HepG2 (cell line): ENCODE results near the gene STK39.

Experiments
- BHLHE40 ChIP-seq: IDR thresholded peaks from 2 replicates; pipeline ENCODE4 v1.6.1; 2011; ENCODE audit warnings: low read length, improper control_type of control experiment
- CBX5 ChIP-seq: sonication (generic); formaldehyde crosslinking; IDR thresholded peaks from 2 replicates; pipeline ENCODE4 v1.4.0; 2020; ENCODE audit warnings: missing genetic modification reagents, borderline replicate concordance
- CEBPB ChIP-seq: IDR thresholded peaks from 2 replicates; pipeline ENCODE4 v1.6.1; 2011; ENCODE audit warnings: low read depth, low read length, improper control_type of control experiment, borderline replicate concordance
- CHD4 ChIP-seq: fragments of 200-600 bp; sonication (generic); IDR thresholded peaks from 2 replicates; pipeline ENCODE4 v1.7.0; 2017; ENCODE audit warnings: mild to moderate bottlenecking, low read length, borderline replicate concordance
- DDIT3 ChIP-seq: sonication (generic); formaldehyde crosslinking; IDR thresholded peaks from 2 replicates; pipeline ENCODE4 v1.4.0; 2020; ENCODE audit warnings: mild to moderate bottlenecking, missing genetic modification reagents
- FOXA1 ChIP-seq, 2 experiments: fragments of 450-650 bp in 1 of 2; sonication (generic) in 1 of 2; formaldehyde crosslinking in 1 of 2; IDR thresholded peaks; 2 replicates each; pipeline versions ENCODE4 v1.4.0 to v1.6.1; 2016 to 2020; ENCODE audit warnings: missing genetic modification reagents in 1 of 2
- FOXP1 ChIP-seq, 2 experiments: fragments of 450-650 bp in 1 of 2; IDR thresholded peaks; 2 replicates each; pipeline ENCODE4 v1.6.1; 2017 to 2018; ENCODE audit warnings: antibody characterized with exemption in 1 of 2
- HMGXB4 ChIP-seq, 2 experiments: sonication (generic) in 1 of 2; formaldehyde crosslinking in 1 of 2; IDR thresholded peaks; 2 replicates each; pipeline versions ENCODE4 v1.4.0 to v1.6.1; 2018 to 2020; ENCODE audit warnings: missing genetic modification reagents in 2 of 2, borderline replicate concordance in 1 of 2, low read depth in 1 of 2, mild to moderate bottlenecking in 1 of 2, missing biosample characterization in 1 of 2
- MAX ChIP-seq: IDR thresholded peaks from 2 replicates; pipeline ENCODE4 v1.6.1; 2012; ENCODE audit warnings: inconsistent platforms
- POLR2A ChIP-seq, 2 experiments: IDR thresholded peaks; 2 replicates each; pipeline ENCODE4 v1.6.1; 2011; ENCODE audit warnings: low read depth in 2 of 2, low read length in 2 of 2, mild to moderate bottlenecking in 1 of 2, moderate library complexity in 1 of 2; ENCODE audit not compliant: insufficient read depth in 1 of 2
- ZKSCAN1 ChIP-seq: fragments of 150-350 bp; IDR thresholded peaks from 2 replicates; pipeline ENCODE4 v1.6.1; 2014; ENCODE audit warnings: low read length
- ZNF331 ChIP-seq: sonication (generic); formaldehyde crosslinking; IDR thresholded peaks from 2 replicates; pipeline ENCODE4 v1.4.0; 2020; ENCODE audit warnings: missing genetic modification reagents

GRCh38 chr2:168146892-168147810 lies 100.2 kb downstream of the STK39 start:
- TF ChIP-seq FOXA1 (IDR thresholded peaks at IDR 0.05), result no peak
- TF ChIP-seq FOXA1 (CRISPR knock-in tag; IDR thresholded peaks at IDR 0.05), result no peak
- TF ChIP-seq FOXP1 (IDR thresholded peaks at IDR 0.05), result no peak
- TF ChIP-seq FOXP1 (CRISPR knock-in tag; IDR thresholded peaks at IDR 0.05), result no peak
- TF ChIP-seq BHLHE40, result no peak
- no peak for TF ChIP-seq CEBPB
- no peak for TF ChIP-seq CBX5 (CRISPR knock-in tag)
- no peak for TF ChIP-seq POLR2A (IDR thresholded peaks at IDR 0.05; ENCODE audit: insufficient read depth in 1 of 2, low read depth in 2 of 2, low read length in 2 of 2)
- no peak for TF ChIP-seq CHD4
- TF ChIP-seq DDIT3 (CRISPR knock-in tag), result no peak
- no peak for TF ChIP-seq HMGXB4 (CRISPR knock-in tag; IDR thresholded peaks at IDR 0.05; ENCODE audit: borderline replicate concordance in 1 of 2, low read depth in 1 of 2)
- TF ChIP-seq MAX, result no peak
- TF ChIP-seq ZKSCAN1, result no peak
- TF ChIP-seq ZNF331, result no peak
